B cell (primary cell): ENCODE measurements around the gene MMRN2. TPM values are rescaled to one million over a fixed set of nuclear protein-coding genes. Genes with fewer than 3 reads are reported as not detected.

Experiments used
- ATAC-seq: fragments of 200-7000 bp; cut with Tn5 transposase; one replicate; pipeline ENCODE4 v1.10.0; 2021; ENCODE audit warnings: low read depth, mild to moderate bottlenecking, moderate number of reproducible peaks, moderate library complexity
- CTCF ChIA-PET: fragments of 350-600 bp; sonication (Branson Sonifier 250); formaldehyde crosslinking; loops from one replicate; lab custom pipeline; 2021; ENCODE audit warnings: antibody characterized with exemption, inconsistent platforms; lab: Charles Lee
- POLR2A ChIA-PET: fragments of 350-600 bp; sonication (Branson Sonifier 250); formaldehyde crosslinking; loops from one replicate; lab custom pipeline; 2021; ENCODE audit warnings: antibody characterized with exemption; lab: Charles Lee
- DNase-seq: peaks from one replicate; pipeline ENCODE4 v3.0.0; 2013
- H2AFZ ChIP-seq: 2 replicates; pipeline ENCODE4 v1.6.1; 2012; ENCODE audit warnings: mild to moderate bottlenecking, low read depth, low read length; ENCODE audit not compliant: insufficient read depth, poor library complexity, severe bottlenecking
- H3K27ac ChIP-seq, 2 donors: 1 replicate in 1 of 2; 2 replicates in 1 of 2; pipeline ENCODE4 v1.5.1; 2012 to 2013; ENCODE audit warnings: low read length in 2 of 2, mild to moderate bottlenecking in 2 of 2, moderate library complexity in 1 of 2
- H3K27me3 ChIP-seq, 4 experiments: fragments of 200-600 bp in 1 of 4; sonication (generic) in 1 of 4; replicated peaks in 1 of 4; 1 replicate in 2 of 4; 2 replicates in 2 of 4; pipeline versions ENCODE4 v1.6.1 to v1.7.0; 2013 to 2016; ENCODE audit warnings: low read length in 3 of 4, mild to moderate bottlenecking in 2 of 4, mixed read lengths in 1 of 4, moderate library complexity in 1 of 4; ENCODE audit not compliant: insufficient read depth in 4 of 4, control insufficient read depth in 3 of 4; ENCODE audit errors: control extremely low read depth in 1 of 4
- H3K36me3 ChIP-seq, 2 experiments: replicated peaks in 1 of 2; 1 replicate in 1 of 2; 2 replicates in 1 of 2; pipeline versions ENCODE4 v1.6.1 to v1.7.1; 2013; ENCODE audit warnings: low read length in 1 of 2; ENCODE audit not compliant: insufficient read depth in 2 of 2, control insufficient read depth in 1 of 2; ENCODE audit errors: control extremely low read depth in 1 of 2, extremely low read depth in 1 of 2
- H3K4me1 ChIP-seq, 2 donors: fragments of 200-600 bp in 1 of 2; sonication (generic) in 1 of 2; 1 replicate in 1 of 2; 2 replicates in 1 of 2; pipeline versions ENCODE4 v1.5.1 to v1.6.1; 2013 to 2017; ENCODE audit warnings: low read length in 2 of 2; ENCODE audit not compliant: control insufficient read depth in 2 of 2, insufficient read depth in 2 of 2
- H3K4me2 ChIP-seq: replicated peaks from 2 replicates; pipeline ENCODE3; 2012; ENCODE audit warnings: mild to moderate bottlenecking, low read depth, low read length; ENCODE audit not compliant: poor library complexity, severe bottlenecking
- H3K4me3 ChIP-seq, 5 experiments: fragments of 200-600 bp in 1 of 5; sonication (generic) in 1 of 5; 1 replicate in 3 of 5; 2 replicates in 2 of 5; pipeline versions ENCODE4 v1.5.1 to v1.7.0; 2011 to 2016; ENCODE audit warnings: low read length in 4 of 5, mild to moderate bottlenecking in 4 of 5, low read depth in 2 of 5, control low read depth in 1 of 5, moderate library complexity in 1 of 5; ENCODE audit not compliant: insufficient read depth in 1 of 5; ENCODE audit errors: control extremely low read depth in 1 of 5, extremely low read depth in 1 of 5
- H3K79me2 ChIP-seq: fragments of 200-600 bp; sonication (generic); one replicate; pipeline ENCODE4 v1.6.0; 2016; ENCODE audit warnings: low read length; ENCODE audit not compliant: control insufficient read depth, insufficient read depth
- H3K9ac ChIP-seq: fragments of 200-600 bp; sonication (generic); 2 replicates; pipeline ENCODE4 v1.6.1; 2017; ENCODE audit warnings: mild to moderate bottlenecking, low read length, moderate library complexity
- H3K9me3 ChIP-seq, 3 donors: one replicate each; pipeline versions ENCODE4 v1.6.1 to v1.7.1; 2013; ENCODE audit warnings: low read length in 2 of 3; ENCODE audit not compliant: control insufficient read depth in 2 of 3, insufficient read depth in 1 of 3; ENCODE audit errors: control extremely low read depth in 1 of 3
- H4K20me1 ChIP-seq: 2 replicates; pipeline ENCODE4 v1.6.0; 2012; ENCODE audit warnings: mild to moderate bottlenecking, low read length; ENCODE audit not compliant: insufficient read depth, control insufficient read depth, poor library complexity, severe bottlenecking
- H3K27ac Mint-ChIP-seq: one replicate; pipeline ENCODE4 v1.8.0; 2021; ENCODE audit warnings: mixed read lengths
- H3K27me3 Mint-ChIP-seq: one replicate; pipeline ENCODE4 v1.8.0; 2021; ENCODE audit warnings: mixed read lengths
- H3K4me1 Mint-ChIP-seq: one replicate; pipeline ENCODE4 v1.8.0; 2021; ENCODE audit warnings: mixed read lengths
- H3K4me3 Mint-ChIP-seq: one replicate; pipeline ENCODE4 v1.8.0; 2021; ENCODE audit warnings: mixed read lengths
- H3K9me3 Mint-ChIP-seq: one replicate; pipeline ENCODE4 v1.8.0; 2022; ENCODE audit warnings: mixed read lengths; ENCODE audit not compliant: insufficient read depth
- EZH2 ChIP-seq: IDR thresholded peaks from 2 replicates; pipeline ENCODE4 v1.6.1; 2012; ENCODE audit warnings: borderline replicate concordance, low read depth, mild to moderate bottlenecking, moderate library complexity, low read length; ENCODE audit not compliant: insufficient read depth, poor library complexity, severe bottlenecking
- WGBS: methylation state at CpG from one replicate; pipeline ENCODE4 v1.1.5; 2013; ENCODE audit warnings: missing lambda C conversion rate; ENCODE audit not compliant: insufficient coverage; 5-methylcytosine and 5-hydroxymethylcytosine counted together
- intact Hi-C: fragments of 100-400 bp; cut with micrococcal nuclease; formaldehyde crosslinking; loops from one replicate; pipeline ENCODE4 v1.10.0; 2022
- polyA plus RNA-seq: library from polyadenylated mRNA; depleted of rRNA; stranded (reverse); fragments of >200 nt; gene quantifications from 2 replicates; pipeline ENCODE4 v1.2.3, GENCODE V29; 2012
- total RNA-seq, 2 donors: library from RNA; stranded (reverse); fragments of 120-200 nt in 1 of 2; gene quantifications; 1 replicate in 1 of 2; 2 replicates in 1 of 2; pipeline versions ENCODE4 v1.2.3 to v1.2.4, GENCODE V29; 2013 to 2022
- TF ChIP-seq, protein P1 (sequence below): fragments of 200-600 bp; IDR thresholded peaks from one replicate; pipeline ENCODE4 v1.8.0; 2022; ENCODE audit warnings: antibody characterized with exemption, mild to moderate bottlenecking

The MMRN2 gene
- total and polyA plus RNA-seq, 2 donors (not counting 1 experiment from before 2014, with no cell fraction given), result 1.0 to 1.1 TPM

DNA sequence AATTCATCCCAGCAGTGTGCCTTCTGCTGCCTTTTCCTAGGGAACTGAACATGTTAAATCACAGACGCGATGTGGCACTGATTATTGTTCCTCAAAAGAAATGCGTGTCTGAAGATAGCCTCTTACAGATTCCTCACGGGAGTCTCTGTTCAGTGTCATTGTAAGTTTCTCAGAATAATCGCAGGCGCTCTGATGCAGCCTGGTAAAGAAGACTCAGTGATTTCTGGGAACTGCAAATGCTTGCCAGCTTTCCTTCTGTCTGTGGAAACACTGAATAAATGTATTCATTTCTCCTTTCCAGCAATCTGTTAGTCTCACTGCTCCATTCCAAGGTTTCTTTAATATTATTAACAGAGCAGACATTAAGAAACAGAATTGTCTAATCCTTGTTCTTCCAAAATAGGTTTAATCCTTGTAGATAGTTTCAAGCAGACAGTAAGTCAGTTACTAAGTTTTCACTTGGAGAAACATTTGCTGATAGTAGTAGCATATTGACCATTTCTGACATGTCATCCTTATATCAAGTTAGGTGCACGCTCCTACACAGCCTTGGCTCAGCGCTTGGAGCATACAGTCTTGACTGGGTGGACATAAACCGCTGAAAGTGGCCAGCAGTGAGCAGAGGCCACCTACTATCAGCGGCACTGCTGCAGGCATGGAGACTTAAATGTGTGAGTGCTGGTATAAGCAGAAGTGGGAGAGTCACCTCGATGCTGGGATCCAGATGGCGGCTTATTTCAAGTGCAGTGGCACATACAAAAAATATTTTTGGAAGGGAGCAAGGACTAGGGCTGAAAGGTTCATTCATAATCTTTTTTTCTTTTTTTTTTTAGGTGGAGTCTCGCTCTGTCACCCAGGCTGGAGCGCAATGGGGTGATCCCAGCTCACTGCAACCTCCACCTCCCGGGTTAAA lies 27.7 kb downstream of the MMRN2 start:
- Histone ChIP-seq H3K27ac (no peak overlapping the region), H3K4me1 (no peaks in the 10 kb centered on the region), H3K9me3 (no peaks in the 10 kb centered on the region), H3K27me3 (no peaks in the 10 kb centered on the region), H3K36me3 (no peaks in the 10 kb centered on the region), H2AFZ (no peak overlapping the region), H3K79me2 (no peaks in the 10 kb centered on the region), H3K9ac (no peak overlapping the region), H4K20me1 (no peaks in the 10 kb centered on the region), H3K4me3 (no peak overlapping the region), H3K4me2 (no peak overlapping the region)
- ChIA-PET CTCF (no interaction called here), POLR2A (no interaction called here)
- TF ChIP-seq, protein P1, sequence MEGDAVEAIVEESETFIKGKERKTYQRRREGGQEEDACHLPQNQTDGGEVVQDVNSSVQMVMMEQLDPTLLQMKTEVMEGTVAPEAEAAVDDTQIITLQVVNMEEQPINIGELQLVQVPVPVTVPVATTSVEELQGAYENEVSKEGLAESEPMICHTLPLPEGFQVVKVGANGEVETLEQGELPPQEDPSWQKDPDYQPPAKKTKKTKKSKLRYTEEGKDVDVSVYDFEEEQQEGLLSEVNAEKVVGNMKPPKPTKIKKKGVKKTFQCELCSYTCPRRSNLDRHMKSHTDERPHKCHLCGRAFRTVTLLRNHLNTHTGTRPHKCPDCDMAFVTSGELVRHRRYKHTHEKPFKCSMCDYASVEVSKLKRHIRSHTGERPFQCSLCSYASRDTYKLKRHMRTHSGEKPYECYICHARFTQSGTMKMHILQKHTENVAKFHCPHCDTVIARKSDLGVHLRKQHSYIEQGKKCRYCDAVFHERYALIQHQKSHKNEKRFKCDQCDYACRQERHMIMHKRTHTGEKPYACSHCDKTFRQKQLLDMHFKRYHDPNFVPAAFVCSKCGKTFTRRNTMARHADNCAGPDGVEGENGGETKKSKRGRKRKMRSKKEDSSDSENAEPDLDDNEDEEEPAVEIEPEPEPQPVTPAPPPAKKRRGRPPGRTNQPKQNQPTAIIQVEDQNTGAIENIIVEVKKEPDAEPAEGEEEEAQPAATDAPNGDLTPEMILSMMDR, result no peak
- TF ChIP-seq EZH2, result no peak
- WGBS, result 97% methylated on average over 9 of the region's 15 CpGs
- DNase-seq, result no peak
- Mint-ChIP-seq H3K9me3 (no peaks in the 10 kb centered on the region), H3K4me1 (no peaks in the 10 kb centered on the region), H3K27ac (no peak overlapping the region), H3K4me3 (no peak overlapping the region), H3K27me3 (no peaks in the 10 kb centered on the region)
- ATAC-seq, result no peak
- intact Hi-C loops, result loop anchor here (10.0 kb wide), 1 partner anchor 575 kb away; the partner anchor contains the start of gene MINPP1

DNA sequence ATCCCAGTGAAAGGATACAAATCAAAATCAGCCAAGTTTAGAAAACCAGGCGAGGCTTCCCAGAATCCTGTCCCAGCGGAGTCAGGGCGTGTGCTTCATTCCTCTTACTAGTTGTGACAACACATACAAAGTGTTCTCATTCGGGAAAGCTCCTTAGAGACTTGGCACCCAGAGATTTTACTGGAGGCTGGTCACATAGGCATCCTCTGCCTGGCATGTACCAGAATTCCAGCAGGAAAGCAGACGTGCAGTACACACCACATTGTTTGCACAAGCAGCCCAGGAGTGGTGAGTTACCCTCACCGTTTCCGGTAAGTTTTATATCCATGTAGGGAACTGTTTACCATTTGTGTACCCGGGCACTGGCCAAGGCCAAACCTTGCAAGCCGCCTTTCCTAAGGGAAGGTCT lies 34.9 kb downstream of the MMRN2 start:
- Mint-ChIP-seq H3K4me1 (no peaks in the 10 kb centered on the region), H3K27me3 (no peaks in the 10 kb centered on the region), H3K27ac (no peak overlapping the region), H3K9me3 (no peaks in the 10 kb centered on the region), H3K4me3 (no peak overlapping the region)
- Histone ChIP-seq H3K9ac (no peak overlapping the region), H3K4me1 (no peaks in the 10 kb centered on the region), H3K27ac (no peak overlapping the region), H3K79me2 (no peaks in the 10 kb centered on the region), H2AFZ (no peak overlapping the region), H3K4me3 (no peak overlapping the region), H3K4me2 (no peak overlapping the region), H3K9me3 (no peaks in the 10 kb centered on the region), H3K36me3 (no peaks in the 10 kb centered on the region), H3K27me3 (no peaks in the 10 kb centered on the region), H4K20me1 (no peaks in the 10 kb centered on the region)
- no peak for ATAC-seq
- no peak for DNase-seq
- TF ChIP-seq EZH2, result no peak
- 94% methylated on average over 7 of the region's 9 CpGs for WGBS
- intact Hi-C loops, result no loop called here
- ChIA-PET POLR2A (no interaction called here), CTCF (no interaction called here)
